GM12864 (cell line): ENCODE results near the gene DOC2B.
"Not testable (repeated sequence)": the region's sequence is repeated elsewhere in the genome, so short reads cannot be mapped to it uniquely, and the experiment has no call there.

Experiments
- DNase-seq: peaks from one replicate; pipeline ENCODE4 v3.0.0-alpha.2; 2011; ENCODE audit warnings: low read depth
- H3K4me3 ChIP-seq: 2 replicates; pipeline ENCODE4 v1.5.1; 2011; ENCODE audit warnings: mild to moderate bottlenecking, low read depth, low read length, control low read depth
- TF ChIP-seq, protein P1 (sequence below): IDR thresholded peaks from 2 replicates; pipeline ENCODE4 v1.5.1; 2011; ENCODE audit warnings: low read depth, mild to moderate bottlenecking, moderate library complexity, low read length, control low read depth, inconsistent platforms; ENCODE audit errors: missing control alignments

DOC2B gene

DNA sequence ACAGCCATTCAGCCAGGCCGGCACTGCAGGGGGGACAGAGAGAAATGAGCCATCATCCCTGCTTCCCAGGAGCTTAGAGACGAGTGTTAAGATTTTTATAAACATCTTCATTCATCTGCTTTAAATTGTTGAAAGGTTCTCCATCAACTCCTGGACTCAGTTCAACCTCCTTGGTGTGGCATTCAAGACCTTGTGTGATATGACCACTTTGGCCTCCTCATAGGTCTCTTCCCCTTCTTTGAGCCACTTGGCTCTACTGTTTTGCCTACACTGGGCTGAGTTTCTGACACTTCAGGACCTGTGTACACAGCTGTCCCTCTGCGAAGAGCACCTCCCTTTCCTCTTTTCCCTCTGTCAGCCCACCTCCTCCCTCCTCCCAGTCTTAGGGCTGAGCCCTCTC lies 4.3 kb downstream of the DOC2B start:
- TF ChIP-seq, protein P1, sequence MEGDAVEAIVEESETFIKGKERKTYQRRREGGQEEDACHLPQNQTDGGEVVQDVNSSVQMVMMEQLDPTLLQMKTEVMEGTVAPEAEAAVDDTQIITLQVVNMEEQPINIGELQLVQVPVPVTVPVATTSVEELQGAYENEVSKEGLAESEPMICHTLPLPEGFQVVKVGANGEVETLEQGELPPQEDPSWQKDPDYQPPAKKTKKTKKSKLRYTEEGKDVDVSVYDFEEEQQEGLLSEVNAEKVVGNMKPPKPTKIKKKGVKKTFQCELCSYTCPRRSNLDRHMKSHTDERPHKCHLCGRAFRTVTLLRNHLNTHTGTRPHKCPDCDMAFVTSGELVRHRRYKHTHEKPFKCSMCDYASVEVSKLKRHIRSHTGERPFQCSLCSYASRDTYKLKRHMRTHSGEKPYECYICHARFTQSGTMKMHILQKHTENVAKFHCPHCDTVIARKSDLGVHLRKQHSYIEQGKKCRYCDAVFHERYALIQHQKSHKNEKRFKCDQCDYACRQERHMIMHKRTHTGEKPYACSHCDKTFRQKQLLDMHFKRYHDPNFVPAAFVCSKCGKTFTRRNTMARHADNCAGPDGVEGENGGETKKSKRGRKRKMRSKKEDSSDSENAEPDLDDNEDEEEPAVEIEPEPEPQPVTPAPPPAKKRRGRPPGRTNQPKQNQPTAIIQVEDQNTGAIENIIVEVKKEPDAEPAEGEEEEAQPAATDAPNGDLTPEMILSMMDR = no peak
- DNase-seq = no peak
- H3K4me3 ChIP-seq = no peak overlapping the region

DNA sequence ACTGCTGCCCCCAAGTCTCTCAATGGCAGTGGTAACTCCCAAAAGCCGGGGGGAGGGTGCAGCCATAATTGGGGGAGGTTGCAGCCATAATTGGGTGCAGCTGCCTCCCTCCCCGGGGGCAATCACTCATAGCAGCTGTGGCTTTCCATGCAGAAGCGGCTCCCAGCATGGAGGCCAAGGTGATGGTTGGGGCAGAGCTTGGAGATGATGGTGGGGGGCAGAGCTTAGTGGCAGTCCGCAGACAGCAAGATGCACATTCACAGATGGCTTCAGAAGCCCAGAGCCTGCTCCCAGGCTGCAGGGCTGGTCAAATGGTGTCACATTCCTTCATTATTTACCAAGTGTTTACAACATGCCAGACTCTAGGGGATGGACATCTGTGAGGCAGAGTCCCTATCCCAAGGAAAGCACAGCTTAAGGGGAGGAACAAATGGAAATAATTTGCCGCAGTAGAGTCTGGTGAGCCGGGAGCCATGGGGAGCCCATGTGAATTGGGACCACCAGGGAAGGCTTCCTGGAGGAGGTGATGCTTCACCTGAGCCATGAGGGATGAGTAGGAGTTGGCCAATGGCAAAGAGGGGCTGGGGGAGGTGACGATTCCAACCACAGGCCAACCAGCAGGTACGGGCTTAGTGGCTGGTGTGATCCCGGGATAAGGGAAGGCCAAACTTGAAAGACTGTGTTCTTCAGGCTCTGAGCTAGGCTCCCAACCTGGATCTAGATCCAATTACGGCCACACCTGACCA lies 8.1 kb downstream of the DOC2B start:
- no peak overlapping the region for H3K4me3 ChIP-seq
- TF ChIP-seq, protein P1 = no peak
- DNase-seq = no peak

DNA sequence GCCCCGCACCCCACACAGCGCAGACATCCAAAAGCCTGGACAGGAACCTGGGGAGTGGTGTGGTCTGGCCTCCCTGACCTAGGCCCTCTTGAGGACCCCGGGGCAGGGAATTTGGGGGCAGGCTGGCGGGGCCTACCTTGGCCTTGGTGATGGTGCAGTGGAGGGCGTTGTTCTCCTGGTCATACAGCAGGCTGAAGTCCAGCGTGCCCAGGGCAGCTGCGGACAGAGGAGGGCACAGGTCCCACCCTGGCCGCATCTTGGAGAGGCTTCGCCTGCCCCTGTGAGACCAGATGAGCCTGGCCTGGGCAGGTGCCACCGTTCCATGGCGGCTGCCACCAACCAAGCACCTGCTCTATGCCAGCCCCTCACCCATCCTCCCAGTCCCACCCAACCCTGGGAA lies 9.0 kb downstream of the DOC2B start:
- no peak overlapping the region for H3K4me3 ChIP-seq
- TF ChIP-seq, protein P1 = no peak
- no peak for DNase-seq

DNA sequence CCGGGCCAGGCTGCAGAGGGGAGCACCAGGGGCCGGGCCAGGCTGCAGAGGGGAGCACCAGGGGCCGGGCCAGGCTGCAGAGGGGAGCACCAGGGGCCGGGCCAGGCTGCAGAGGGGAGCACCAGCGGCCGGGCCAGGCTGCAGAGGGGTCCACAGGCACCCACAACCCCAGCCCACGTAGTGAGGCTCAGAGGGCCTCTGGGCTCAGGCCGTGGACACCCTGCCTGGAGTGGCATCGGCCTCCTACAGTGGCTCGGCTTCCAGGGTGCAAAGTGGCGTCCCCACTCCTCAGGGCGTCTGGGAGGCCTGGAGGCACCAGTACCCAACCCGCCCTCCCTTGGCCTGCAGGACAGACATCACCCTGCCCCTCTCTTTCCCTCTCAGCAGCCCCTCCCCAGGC lies 9.6 kb downstream of the DOC2B start:
- TF ChIP-seq, protein P1 = no peak
- no peak overlapping the region for H3K4me3 ChIP-seq

DNA sequence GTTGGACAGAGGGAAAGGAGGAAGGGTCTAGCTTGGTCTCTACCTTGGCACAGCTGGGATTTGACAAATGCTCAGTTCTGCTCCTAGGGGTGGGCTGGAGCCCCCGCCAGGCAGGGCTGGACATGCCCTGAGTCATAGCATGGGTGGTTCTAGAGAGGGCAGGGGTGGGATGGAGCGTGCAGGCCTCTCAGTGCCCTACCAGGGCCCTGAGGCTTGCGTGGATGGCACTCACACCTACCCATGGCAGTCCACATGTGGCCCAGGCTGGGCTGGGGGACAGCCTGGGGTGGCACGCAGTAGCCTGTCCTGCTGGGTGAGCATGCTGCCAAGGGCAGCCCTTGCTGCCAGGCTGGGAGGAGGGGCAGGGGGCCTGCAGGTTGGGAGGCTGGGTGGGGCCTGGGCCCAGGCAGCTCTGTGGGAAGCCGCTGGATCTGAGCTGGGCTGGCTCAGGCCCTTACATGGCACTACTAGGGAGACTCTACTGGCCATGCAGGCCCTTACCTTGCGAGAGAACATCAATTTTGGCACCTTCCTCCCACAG lies 11.2 kb downstream of the DOC2B start:
- no peak for DNase-seq
- TF ChIP-seq, protein P1 = no peak

More for the DNA sequence above, 9.6 kb downstream of the DOC2B start:
- DNase-seq = no peak

DNA sequence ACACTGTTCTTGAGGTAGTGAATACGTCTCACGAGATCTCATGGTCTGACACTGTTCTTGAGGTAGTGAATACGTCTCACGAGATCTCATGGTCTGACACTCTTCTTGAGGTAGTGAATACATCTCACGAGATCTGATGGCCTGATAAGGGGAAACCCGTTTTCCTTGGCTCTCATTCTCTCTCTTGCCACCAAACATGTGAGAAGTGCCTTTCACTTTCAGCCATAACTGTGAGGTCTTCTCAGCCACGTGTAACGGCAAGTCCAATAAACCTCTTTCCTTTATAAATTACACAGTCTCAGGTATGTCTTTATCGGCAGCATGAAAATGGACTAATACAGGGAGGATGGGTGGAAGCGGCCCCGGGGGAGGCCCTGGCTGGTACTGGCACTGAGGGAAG lies 12.8 kb downstream of the DOC2B start:
- DNase-seq, H3K4me3 ChIP-seq: not testable (repeated sequence)

More for the DNA sequence above, 11.2 kb downstream of the DOC2B start:
- H3K4me3 ChIP-seq = no peak overlapping the region

DNA sequence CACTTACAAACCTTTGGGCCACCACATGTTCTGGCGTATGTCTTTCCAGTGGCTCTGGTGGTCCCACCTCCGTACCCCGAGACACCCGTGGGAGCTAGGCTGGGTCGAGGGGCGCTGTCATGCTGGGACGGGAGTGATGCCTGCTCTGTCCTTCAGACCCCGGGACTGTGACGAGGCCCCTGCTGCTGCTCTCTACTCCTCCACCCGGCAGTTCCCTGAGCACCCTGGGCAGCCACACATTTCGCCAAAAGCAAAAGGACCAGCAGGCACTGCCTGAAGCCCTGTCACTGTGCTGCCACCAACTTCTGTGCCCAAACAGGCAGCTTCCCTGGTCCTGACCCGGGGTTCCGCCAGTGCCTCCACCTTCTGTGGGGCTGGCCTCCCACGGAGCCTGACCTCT lies 15.5 kb downstream of the DOC2B start:
- H3K4me3 ChIP-seq = no peak overlapping the region
- no peak for DNase-seq
- TF ChIP-seq, protein P1 = no peak
